SU-DHL-6 (cell line): ENCODE results near the gene ENO3.

Experiments
- CTCF ChIP-seq: fragments of 200-600 bp; sonication (generic); IDR thresholded peaks from one replicate; pipeline ENCODE4 v1.5.1; 2017; ENCODE audit warnings: antibody characterized with exemption, mild to moderate bottlenecking, low read length, moderate library complexity; ENCODE audit not compliant: insufficient read depth, poor library complexity, severe bottlenecking
- EZH2phosphoT487 ChIP-seq: fragments of 200-600 bp; sonication (generic), shearing (Covaris generic); conservative IDR thresholded peaks from 2 replicates; pipeline ENCODE4 v1.6.1; 2018; ENCODE audit warnings: mild to moderate bottlenecking, antibody characterized with exemption, low read length, moderate library complexity, mixed read lengths

DNA sequence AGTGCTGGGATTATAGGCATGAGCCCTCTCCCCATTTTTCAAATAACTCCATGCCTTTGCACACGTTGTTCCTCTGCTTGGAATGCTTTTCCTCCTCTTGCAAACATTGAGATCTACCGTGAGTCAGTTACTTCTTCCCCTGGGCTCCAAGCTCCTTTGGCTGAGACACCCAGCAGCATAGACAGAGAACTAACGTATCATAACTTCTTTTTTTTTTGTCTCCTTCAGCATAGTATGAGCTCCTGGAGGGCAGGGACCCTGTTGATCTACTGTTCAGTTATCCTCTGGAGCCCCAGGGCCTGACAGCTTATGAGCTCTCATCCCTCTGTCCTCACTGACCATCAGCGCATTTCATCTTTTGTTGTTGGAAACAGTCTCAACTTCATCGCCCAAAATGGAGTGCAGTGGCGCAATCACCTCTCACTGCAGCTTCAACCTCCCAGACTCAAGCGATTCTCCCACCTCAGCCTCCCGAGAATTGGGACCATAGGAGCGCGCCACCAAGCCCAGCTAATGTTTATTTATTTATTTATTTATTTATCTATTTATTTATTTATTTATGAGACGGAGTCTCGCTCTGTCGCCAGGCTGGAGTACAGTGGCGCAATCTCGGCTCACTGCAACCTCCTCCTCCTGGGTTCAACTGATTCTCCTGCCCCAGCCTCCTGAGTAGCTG, 14.5 kb downstream of the ENO3 start:
- TF ChIP-seq CTCF (no peak), EZH2phosphoT487 (no peak)
